GM18507 (cell line): Measurements from ENCODE around the gene CYB561D2.
A peak's percentile ranks its signal among the peaks of the same experiment; 100 is the strongest.
"Not testable (repeated sequence)": the region's sequence is repeated elsewhere in the genome, so short reads cannot be mapped to it uniquely, and the experiment has no call there.

Experiments used
- DNase-seq: peaks from one replicate; pipeline ENCODE4 v3.0.0; 2011; ENCODE audit warnings: low read depth; ENCODE audit not compliant: insufficient read length; ENCODE audit errors: extremely low spot score
- FAIRE-seq: peaks from 2 replicates; lab custom pipeline; 2011; peaks lifted over from hg19 to GRCh38; lab: Jason Lieb, UNC

CYB561D2 gene, protein sequence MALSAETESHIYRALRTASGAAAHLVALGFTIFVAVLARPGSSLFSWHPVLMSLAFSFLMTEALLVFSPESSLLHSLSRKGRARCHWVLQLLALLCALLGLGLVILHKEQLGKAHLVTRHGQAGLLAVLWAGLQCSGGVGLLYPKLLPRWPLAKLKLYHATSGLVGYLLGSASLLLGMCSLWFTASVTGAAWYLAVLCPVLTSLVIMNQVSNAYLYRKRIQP

DNA sequence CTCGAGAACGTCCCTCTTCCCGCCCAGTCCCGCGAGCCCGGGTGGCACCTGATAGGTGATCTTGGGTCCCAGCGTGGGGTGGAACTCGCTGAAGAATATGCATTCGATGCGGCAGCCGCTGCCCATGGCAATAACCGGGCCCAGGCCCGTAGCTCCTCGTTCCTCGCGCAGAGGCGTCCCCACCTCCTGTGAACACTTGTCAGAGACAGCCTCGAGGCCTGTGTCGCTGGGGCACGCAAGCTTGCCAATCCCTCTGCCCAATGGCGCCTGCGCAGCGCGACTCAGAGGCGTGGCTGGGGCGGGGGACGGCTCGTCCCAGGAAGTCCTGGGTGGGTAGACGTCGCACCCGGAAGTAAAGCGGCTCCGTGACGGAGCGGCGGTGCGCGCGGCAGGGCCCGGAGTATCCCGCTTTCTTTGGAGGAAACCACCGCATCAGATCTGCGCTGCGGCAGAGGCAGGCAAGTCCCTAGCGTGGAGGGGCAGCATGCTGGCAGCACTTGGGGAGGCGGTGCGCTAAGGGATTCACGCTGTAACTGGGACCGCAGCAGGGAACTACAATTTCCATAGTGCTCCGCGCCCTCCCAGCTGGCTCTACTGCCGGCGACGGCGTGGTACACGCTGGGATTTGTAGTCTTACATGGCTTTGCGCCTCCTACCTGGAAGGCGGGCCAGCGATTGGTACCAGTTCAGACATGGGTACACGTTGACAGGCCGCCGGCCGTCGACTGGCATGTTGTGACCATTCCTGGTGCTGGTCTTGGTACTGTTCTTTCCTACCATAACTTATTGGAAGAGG is at the start of gene CYB561D2, which contains the start of gene NPRL2:
Gene CYB561D2 (plus strand): TSS at position 336 of the 796 bp plus-strand sequence. CDS start 572 bp downstream, outside the sequence.
Gene NPRL2 (minus strand): TSS at position 249 of the 796 bp plus-strand sequence. CDS start 123 bp downstream, at position 126.
- DNase-seq (peak; percentile 96), FAIRE-seq (peak; percentile 98)

DNA sequence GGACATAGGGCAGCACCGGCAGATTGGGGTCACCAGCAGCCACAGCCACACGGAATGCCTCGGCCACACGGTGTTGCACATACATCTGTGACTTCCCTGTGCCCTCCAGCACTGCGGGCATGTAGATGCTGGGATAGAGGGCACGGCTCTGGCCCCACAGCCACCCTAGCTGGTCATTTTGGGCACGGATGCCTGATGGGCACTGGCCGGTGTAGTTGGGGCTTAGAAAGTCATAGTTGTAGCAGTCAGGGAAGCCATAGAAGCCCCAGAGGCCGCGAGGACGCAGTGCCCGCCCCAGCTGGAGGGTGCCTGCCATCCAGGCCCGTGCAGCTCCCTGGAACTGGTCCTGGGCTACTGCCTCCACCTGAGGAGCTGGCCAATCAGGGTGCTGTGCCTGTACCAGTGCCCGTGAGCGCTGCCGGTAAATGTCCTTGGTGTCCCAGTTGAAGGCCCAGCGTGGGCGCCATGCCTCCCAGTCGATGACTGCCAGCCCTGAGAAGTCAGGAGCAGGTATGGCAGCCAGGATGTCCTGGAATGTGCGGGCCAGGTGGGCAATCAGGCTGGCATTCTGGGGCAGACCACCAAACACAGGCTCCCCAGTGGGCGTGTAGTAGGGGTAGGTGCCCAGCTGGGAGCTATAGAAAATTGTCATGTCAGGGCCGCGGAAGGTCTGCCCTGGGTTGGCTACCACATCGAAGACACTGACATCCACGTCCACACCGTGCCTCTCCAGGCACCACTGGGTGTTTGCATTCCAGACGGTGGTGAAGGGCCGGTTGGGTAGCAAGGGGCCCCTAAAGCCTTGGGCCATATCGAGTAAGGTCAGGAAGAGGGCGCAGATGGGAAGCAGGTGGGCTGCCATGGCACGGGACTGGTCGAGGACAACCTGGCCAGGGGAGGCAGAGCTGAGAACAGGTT is 48.3 kb upstream of the CYB561D2 start:
- DNase-seq, result no peak
- FAIRE-seq, result no peak

DNA sequence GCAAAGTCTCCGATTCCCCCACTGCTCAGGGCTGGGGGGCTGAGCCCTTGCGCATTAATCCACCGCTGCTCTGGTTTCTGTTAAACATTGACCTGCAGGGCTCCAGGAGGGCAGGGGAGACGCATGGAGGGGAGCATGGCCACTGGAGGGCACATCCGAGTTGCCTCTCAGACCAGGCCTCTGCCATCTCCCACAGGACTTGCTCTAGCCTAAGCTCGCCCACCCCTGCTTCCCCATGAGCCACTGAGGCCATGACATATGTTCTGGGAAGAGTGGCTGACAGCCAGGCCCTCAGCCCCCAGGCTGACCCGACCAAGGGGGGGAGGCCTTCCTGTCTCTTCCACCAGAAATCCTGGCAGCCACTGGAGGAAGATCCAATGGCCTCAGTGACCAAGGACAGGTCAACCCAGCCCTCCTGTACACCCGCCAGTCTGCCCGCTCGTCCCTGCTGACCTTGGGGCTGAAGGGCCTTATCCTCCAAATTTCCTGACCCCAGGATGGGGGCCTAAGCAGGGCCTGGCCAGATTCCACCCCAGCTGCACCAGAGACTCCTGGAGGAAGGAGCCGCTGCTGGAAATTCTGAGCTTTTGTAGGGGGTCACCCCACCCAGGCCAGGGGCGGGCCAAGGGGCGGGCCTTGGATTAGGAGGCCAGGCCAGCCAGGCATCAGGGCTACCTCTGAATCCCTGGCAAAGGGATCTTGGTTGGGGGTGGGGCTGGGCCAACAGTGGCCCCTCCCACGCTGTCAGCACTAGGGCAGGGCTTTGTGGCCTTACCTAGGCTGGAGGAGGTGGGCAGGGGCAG is 47.4 kb upstream of the CYB561D2 start, which contains the start of gene HYAL1:
Gene HYAL1 (minus strand): TSS at position 562 of the 803 bp plus-strand sequence. CDS start 618 bp downstream, outside the sequence.
- FAIRE-seq (no peak), DNase-seq (no peak)

DNA sequence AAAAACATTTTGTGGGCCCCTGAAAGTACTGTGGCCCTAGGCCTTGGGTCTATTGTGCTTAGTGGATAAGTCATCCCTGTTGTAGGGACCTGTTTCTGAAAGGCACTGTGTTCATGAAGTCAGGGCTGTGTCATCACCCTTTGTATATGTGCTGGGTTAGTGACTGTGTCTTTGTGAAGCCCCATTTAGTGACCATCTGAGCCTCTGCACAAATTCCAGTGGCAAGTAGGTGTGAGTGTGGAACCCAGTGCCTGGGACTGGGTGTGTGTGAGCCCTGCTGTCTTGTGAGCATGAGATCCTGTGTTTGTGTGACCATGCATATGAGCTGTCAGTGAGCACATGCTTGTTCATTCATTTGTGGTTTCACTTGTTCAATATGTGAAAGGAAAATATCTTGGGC is 46.1 kb upstream of the CYB561D2 start:
- DNase-seq, result no peak
- no peak for FAIRE-seq

DNA sequence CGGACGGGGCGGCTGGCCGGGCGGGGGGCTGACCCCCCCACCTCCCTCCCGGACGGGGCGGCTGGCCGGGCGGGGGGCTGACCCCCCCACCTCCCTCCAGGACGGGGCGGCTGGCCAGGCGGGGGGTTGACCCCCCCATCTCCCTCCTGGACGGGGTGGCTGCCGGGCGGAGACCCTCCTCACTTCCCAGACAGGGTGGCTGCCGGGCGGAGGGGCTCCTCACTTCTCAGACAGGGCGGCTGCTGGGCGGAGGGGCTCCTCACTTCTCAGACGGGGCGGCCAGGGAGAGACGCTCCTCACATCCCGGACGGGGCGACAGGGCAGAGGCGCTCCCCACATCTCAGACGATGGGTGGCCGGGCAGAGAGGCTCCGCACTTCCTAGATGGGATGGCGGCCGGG is 38.6 kb upstream of the CYB561D2 start:
- not testable (repeated sequence) for DNase-seq, FAIRE-seq

DNA sequence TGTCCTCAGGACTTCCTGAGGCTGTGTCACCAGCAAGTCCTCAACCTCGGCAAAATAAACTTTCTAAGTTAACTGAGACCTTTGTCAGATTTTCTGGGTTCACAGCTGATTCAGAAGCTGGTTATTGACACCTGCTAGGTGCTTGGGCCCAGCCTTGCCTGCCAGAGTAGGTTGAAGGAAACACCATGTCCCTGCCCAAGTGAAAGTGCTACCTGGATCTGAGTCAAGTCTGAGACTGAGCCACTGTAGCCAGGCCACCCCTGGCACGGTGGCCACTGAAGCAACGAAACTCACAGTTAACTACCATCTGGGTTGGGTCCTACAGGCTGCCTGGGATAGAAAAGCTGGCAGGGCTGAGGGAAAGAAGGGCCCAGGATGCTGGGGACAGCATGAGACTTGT is 36.3 kb upstream of the CYB561D2 start:
- FAIRE-seq, result no peak
- no peak for DNase-seq

DNA sequence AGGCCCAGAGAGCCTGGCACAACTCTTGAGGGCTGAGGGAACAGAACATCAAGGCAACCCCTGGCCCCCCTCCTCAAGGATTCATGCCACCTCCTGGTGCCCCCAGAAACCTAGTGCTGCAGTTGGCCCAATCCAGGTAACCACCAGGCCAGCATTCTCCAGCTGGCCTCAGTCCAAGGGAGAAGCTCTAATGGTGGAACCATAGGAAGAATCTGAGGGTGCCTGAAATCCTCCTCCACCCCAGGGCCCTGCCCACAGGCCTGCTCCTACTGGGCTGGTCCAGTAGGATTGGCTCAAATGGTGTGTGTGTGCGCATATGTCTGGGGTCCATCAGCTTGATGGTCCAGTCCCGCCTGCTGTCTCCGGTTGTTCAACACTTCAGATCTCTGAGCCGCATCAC is 35.8 kb upstream of the CYB561D2 start:
- DNase-seq, result no peak
- no peak for FAIRE-seq

DNA sequence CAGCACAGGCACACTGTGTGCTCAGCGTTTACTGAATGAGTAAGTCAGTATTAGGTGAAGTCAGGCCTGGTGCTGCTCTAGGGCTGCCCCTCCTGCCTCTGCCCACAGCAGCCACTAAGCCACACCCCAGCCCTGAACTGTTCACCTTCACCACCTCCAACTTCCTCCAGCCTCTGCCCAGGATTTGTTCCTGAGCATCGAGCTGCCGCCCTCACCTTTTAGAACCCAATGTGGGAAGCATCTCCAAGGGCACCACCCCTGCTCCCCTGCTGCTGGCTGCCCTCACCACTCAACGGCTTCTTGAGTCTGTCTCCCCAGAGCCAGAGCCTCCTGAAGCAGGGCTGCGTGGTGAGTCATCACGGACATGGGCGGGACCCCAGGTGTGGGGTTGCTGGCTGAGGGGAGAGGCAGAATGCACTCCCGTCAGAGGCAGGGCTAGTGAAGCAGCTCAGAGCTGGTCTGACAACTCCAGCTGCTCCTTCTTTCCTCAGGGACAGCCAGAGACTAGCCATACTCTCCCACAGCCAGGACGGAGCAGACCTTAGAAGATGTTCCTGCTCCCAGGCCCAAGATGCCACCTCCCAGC is 33.9 kb upstream of the CYB561D2 start:
- DNase-seq (no peak), FAIRE-seq (no peak)

DNA sequence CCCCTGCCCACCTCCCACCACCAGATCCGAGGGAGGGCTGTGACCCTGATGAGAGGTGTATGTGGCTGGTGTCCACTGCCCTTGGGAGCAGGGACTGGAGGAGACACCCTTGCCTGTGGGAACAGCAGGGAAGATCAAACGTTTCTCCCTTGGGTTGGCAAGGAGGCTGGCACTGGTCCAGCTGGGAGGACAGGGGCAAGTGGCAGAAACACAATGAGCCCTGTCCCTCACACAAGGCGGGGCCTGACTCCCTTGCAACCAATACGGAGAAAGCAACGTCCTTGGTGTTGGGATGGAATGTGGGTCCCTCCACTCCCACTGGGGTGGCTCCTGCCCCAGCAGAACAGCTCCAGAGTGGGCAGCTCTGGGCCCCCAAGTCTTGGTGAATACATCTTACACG is 33.4 kb upstream of the CYB561D2 start:
- FAIRE-seq, result no peak
- DNase-seq, result no peak

DNA sequence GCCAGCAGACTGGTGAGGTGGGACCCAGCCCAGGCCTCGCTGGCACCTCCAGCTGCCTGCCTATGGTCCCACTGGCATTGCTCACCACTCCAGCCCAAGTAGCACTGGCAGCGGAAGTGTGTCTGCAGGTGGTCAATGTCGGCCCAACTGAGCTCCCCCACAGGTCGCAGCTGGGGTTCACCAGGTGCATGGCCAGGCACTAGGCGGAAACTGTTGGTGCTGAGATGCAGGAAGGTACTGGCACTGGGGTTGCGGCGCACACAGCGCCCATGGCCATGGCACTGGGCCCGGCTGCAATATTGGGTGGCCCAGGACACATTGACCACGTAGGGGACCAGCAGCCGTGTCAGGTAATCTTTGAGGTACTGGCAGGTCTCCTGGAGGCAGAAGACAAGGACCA is 32.5 kb upstream of the CYB561D2 start:
- DNase-seq (no peak), FAIRE-seq (no peak)

DNA sequence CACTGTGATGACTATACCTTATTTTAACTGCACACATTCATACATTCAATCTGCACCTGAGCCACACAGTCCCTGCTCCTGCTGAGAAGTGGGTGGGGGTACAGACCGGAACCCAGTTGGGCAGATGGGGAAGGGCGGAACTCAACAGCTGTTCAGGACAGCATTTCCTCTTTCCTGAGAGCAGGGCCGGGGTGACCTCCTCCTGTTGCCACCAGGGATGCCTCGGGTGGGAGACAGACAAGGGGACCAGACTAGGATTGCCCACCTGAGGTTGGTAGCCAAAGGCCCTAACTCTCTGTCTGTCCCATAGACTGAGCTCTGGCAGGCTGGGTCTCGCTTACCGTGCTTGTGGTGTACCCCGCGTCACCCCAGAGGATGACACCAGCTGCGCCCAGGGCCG is 32.0 kb upstream of the CYB561D2 start:
- no peak for FAIRE-seq
- DNase-seq, result no peak

DNA sequence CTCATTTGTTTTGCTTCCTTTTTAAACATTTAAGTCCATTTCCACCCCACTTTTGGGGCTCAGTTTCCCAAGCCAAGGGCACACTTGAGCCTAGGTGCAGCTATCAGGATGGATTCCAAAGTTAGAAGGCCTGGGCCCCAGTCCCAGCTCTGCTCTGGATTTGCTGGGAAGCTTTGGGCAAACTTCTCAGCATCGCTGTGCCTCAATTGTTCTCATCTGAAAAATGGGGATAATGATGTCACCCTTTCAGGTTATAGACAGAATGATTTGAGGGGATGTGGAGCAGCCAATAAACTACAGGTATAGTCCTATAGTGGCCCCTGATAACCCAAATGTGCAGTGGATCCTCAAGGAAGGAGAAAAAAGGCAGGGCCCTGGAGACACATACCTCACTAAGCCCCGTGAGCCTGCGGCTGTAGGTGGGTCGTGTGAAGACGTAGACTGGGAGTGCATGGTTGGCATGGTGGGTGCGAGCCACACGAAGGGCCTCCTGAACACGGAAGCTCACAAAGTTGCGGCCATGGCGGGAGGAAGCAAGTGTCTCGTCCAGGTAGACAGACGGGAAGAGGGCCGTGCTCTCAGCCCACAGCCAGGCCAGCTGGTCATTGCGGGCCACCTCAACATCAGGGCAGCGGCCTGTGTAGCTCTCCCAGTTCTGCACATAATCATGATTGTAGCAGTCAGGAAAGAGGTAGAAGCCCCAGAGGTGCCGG is 31.3 kb upstream of the CYB561D2 start:
- DNase-seq, result no peak
- FAIRE-seq, result no peak

DNA sequence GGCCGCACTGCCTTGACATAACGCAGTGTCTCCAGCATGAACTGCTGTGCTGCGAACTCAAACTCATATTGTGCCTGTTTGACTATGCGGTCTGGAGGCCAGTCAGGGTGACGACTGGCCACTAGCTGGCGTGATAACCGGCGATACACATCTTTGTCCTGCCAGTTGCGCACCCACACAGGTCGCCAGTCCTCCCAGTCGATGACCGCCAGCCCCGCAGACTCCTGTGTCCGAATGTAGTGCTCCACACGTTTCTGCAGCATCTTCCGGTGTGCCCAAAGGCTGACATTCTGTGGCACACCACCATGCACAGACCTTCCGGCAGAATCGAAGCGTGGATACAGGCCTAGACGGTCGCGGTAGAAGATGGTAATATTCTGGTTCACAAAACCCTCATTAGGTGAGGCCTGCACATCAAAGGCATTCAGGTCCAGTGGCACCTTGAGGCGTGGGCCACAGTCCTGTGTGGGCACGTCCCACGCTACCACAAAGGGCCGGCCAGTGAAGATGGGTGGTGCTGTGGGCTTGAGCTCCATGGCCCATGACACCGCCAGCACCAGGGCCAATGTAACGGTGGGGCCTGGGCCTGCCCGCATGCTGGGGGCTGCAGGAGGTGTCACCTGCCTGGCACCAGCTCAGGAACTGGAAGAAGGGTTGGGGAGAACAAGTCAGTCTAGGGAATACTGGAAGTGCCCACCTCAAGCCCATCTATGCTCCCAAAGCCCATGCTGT is 30.6 kb upstream of the CYB561D2 start:
- FAIRE-seq (no peak), DNase-seq (no peak)

DNA sequence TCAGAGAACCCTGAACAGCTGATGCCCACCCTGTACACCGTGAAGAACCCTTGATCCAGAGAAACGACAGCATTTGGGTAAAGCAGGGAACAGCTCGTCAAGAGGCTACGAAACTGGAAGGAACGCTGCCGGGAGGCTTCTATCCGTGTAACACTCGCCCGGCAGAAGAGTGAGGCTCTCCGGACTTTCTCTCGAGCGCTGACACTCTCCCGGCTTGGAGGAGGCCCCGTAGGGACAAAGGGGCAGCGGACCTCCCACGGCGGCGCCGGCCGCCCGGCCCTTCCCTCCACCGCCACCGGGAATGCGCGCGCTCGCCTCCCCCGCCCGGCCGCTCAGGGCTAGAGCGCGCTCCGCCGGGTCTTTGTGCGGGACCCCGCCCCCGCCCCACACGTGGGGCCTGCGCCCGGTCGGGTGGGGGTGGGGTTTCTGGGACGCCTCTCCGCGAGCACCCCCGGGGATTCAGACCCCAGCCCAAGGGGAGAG is 29.8 kb upstream of the CYB561D2 start:
- DNase-seq (no peak), FAIRE-seq (peak; percentile 61)

DNA sequence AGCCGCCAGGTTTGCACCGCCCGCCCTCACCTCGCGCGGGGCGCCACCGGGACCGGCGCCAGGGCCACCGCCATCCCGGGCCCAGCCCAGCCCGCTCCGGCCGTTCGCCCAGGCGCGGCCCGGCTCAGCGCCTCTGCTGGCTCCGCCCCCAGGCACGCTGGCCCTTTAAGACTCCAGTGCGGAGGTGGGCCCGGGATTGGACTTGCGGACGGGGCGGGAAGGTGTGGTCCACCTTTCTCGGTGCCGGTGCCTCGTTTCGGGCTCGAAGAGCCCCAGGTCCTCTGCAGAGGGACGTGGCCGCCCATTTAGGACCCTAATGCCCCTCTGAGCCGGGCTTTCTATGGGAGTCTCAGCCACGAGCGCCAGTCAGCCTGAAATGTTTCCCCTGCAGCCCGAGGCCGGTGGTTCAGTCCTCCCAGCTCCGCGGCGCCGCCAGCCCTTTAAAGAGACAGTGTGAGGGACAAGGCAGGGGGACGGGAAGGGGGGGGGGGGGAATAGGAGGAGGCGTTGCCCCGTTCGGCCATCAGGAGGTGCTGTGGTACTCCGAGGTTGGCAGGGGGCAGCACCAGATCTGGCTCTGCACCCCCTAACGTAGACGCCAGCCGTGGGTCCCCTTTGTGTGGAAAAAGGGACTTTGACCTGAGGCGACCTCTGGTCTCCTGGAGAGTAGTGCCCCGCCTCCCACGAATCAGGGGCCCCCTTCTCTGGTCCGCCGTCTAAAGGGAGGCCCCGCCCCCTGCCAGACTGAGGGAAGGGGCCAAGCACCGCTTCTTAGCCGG is 29.1 kb upstream of the CYB561D2 start:
- FAIRE-seq (peak; percentile 77), DNase-seq (no peak)

DNA sequence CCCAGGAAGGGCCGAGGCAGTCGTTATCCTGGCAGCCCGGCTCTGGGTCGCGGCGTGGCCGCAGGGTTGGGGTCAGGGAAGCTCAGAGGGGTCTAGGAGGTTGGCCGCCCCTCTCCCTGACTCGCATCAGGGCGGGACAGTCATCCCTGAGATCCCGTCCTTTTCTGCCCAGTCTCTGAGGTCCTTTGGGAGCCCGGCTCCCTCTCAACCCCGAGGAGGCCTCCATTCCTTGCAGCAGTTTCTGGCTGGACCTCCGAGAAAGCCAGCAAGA is 28.6 kb upstream of the CYB561D2 start:
- DNase-seq, result no peak
- FAIRE-seq, result no peak
